ENCODE data around the gene ABAT. TPM values are rescaled to one million over a fixed set of nuclear protein-coding genes. Genes with fewer than 3 reads are reported as not detected.

The ABAT gene
- total RNA-seq, 4 donors from 2014 or later, result 0.55 to 1.9 (median 0.92) TPM

DNA sequence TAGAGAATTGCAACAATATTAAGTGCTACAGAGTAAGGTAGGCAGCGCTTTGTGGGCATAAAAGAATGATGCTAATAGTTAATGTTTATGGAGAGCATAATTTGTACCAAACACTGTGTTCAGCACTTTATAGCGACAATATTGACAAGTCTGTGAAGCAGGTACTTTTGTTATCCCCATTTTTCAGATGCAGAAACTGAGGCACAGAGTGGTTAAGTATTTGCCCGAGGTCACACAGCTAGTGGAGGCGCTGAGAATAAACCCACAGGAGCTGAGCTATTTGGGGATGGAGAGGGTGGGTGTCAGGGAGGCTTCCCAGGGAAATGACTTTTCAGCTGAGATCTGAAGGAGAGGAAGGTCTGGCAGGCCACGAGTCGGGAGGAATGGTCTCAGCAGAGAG is 83.6 kb downstream of the ABAT start:
- TF ChIP-seq POLR2A (IDR thresholded peaks at IDR 0.05), result no peak
- TF ChIP-seq, protein P1, sequence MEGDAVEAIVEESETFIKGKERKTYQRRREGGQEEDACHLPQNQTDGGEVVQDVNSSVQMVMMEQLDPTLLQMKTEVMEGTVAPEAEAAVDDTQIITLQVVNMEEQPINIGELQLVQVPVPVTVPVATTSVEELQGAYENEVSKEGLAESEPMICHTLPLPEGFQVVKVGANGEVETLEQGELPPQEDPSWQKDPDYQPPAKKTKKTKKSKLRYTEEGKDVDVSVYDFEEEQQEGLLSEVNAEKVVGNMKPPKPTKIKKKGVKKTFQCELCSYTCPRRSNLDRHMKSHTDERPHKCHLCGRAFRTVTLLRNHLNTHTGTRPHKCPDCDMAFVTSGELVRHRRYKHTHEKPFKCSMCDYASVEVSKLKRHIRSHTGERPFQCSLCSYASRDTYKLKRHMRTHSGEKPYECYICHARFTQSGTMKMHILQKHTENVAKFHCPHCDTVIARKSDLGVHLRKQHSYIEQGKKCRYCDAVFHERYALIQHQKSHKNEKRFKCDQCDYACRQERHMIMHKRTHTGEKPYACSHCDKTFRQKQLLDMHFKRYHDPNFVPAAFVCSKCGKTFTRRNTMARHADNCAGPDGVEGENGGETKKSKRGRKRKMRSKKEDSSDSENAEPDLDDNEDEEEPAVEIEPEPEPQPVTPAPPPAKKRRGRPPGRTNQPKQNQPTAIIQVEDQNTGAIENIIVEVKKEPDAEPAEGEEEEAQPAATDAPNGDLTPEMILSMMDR (IDR thresholded peaks at IDR 0.05 in 4 of 5, conservative IDR thresholded peaks at IDR 0.05 in 1 of 5), result no peak
- Histone ChIP-seq H3K4me1 (no peaks in the 10 kb centered on the region), H3K27me3 (no peaks in the 10 kb centered on the region), H3K9me3 (no peaks in the 10 kb centered on the region), H3K36me3 (no peaks in the 10 kb centered on the region), H3K27ac (no peak overlapping the region), H3K4me3 (no peak overlapping the region)
- in situ Hi-C loops (cut with MboI; ENCODE audit: low sequenced_read_pairs in 4 of 4), result no loop called here
- intact Hi-C loops (cut with DNase I; ENCODE audit: low total_unique reads), result no loop called here
- DNase-seq (no peak), ATAC-seq (no peak)

DNA sequence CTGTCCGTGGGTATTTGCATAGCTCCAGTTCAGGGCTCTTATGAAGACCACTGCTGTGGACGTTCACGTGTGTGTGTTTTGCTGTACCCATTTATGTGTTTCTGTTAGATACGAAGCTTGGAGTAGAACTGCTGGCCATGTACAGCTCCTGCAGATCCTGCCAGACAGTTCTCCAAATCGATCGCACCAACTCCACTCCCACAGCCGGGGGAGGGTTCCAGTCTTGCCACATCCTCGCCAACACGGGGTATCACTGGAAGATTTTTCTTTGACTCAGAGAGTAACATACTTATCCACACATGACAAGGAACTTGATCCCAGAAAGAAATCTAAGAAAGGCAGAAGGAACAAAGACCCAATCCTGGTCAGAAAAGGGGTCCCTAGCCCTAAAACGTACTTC is 85.6 kb downstream of the ABAT start:
- intact Hi-C loops (cut with DNase I; ENCODE audit: low total_unique reads), result no loop called here

DNA sequence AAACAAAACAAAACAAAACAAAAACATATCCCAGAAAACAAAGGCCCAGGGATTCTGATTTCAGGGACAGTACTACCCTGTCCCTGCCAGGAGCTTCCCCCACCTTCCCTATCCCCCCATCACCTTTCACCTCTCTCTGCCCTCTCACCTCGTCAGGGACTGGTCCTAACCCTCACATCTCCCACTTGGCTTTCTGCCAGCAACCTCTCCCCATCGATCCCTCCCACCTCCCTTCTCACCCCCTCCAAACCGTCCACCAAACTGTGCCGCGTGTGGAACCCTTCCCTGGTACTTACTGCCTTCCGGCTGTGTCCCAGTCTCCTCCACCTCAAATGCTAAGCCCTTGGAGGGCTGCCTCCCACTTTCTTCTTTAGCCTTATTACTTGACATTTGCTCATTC is 86.7 kb downstream of the ABAT start:
- no peak overlapping the region for H3K4me3 ChIP-seq
- no peak for DNase-seq
- H3K9me3 ChIP-seq, result no peaks in the 10 kb centered on the region
- ATAC-seq, result no peak
- in situ Hi-C loops (cut with MboI; ENCODE audit: low sequenced_read_pairs in 4 of 4) (no loop called here), intact Hi-C loops (cut with DNase I; ENCODE audit: low total_unique reads) (no loop called here)
- H3K36me3 ChIP-seq, result no peaks in the 10 kb centered on the region
- H3K27me3 ChIP-seq, result no peaks in the 10 kb centered on the region
- no peak overlapping the region for H3K27ac ChIP-seq
- TF ChIP-seq, protein P1 (IDR thresholded peaks at IDR 0.05 in 4 of 5, conservative IDR thresholded peaks at IDR 0.05 in 1 of 5), result no peak
- no peak for TF ChIP-seq POLR2A (IDR thresholded peaks at IDR 0.05)
- H3K4me1 ChIP-seq, result no peaks in the 10 kb centered on the region

More for the DNA sequence above, 85.6 kb downstream of the ABAT start:
- no peak overlapping the region for H3K4me3 ChIP-seq
- ATAC-seq (no peak), DNase-seq (no peak)
- TF ChIP-seq, protein P1 (IDR thresholded peaks at IDR 0.05 in 4 of 5, conservative IDR thresholded peaks at IDR 0.05 in 1 of 5), result no peak
- no peaks in the 10 kb centered on the region for H3K4me1 ChIP-seq
- H3K36me3 ChIP-seq, result no peaks in the 10 kb centered on the region
- no peaks in the 10 kb centered on the region for H3K9me3 ChIP-seq
- no peaks in the 10 kb centered on the region for H3K27me3 ChIP-seq
- H3K27ac ChIP-seq, result no peak overlapping the region
- in situ Hi-C loops (cut with MboI; ENCODE audit: low sequenced_read_pairs in 4 of 4), result no loop called here

DNA sequence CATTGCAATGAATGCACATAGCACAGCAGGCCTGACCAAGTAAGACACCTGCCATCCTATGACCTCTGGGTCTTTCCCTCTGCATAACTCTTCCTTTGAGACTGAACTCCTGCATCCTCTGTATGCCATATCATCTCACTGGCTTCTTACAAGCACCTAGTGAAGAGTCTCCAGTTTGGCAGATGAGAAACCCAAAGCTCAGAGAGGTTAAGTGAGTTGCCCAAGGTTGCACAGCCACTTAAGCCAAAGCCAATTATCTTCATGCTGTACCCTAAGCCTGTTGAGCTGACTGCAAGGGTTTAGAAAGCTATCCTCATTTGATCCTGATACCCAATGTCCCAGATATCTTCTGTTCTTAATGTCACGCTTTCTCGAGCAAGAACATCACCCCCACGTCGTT is 87.8 kb downstream of the ABAT start:
- ATAC-seq (no peak), DNase-seq (no peak)
- intact Hi-C loops (cut with DNase I; ENCODE audit: low total_unique reads), result no loop called here
- TF ChIP-seq, protein P1 (IDR thresholded peaks at IDR 0.05 in 4 of 5, conservative IDR thresholded peaks at IDR 0.05 in 1 of 5), result no peak
- no peak for TF ChIP-seq POLR2A (IDR thresholded peaks at IDR 0.05)
- H3K27me3 ChIP-seq, result no peaks in the 10 kb centered on the region
- no peaks in the 10 kb centered on the region for H3K4me1 ChIP-seq
- no peaks in the 10 kb centered on the region for H3K9me3 ChIP-seq
- no peak overlapping the region for H3K4me3 ChIP-seq
- H3K27ac ChIP-seq, result no peak overlapping the region
- in situ Hi-C loops (cut with MboI; ENCODE audit: low sequenced_read_pairs in 4 of 4), result no loop called here
- no peaks in the 10 kb centered on the region for H3K36me3 ChIP-seq

DNA sequence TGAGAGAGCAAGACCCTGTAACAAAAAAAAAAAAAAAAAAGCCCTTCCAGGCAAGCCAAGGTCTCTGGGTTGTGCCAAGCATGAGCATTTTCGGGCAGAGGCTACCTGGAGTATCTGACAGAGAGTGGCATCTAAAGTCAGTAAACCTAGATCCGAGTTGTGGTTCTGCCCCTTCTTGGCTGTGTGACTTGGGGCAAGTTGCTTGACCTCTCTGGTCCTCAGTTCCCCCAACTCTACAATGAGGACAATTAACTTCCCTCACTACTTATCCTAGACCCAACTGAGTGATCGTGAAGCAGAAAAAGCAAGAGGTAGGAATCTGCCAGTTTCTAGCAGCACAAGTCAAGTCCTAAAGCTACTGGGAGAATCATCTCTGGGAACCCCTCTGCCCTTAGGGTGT is 88.7 kb downstream of the ABAT start:
- DNase-seq (no peak), ATAC-seq (no peak)
- TF ChIP-seq, protein P1 (IDR thresholded peaks at IDR 0.05 in 4 of 5, conservative IDR thresholded peaks at IDR 0.05 in 1 of 5), result no peak
- no peak for TF ChIP-seq POLR2A (IDR thresholded peaks at IDR 0.05)
- H3K27ac ChIP-seq, result no peak overlapping the region
- no peak overlapping the region for H3K4me3 ChIP-seq
- H3K4me1 ChIP-seq, result no peaks in the 10 kb centered on the region
- no peaks in the 10 kb centered on the region for H3K27me3 ChIP-seq
- in situ Hi-C loops (cut with MboI; ENCODE audit: low sequenced_read_pairs in 4 of 4), result no loop called here
- intact Hi-C loops (cut with DNase I; ENCODE audit: low total_unique reads), result no loop called here
- no peaks in the 10 kb centered on the region for H3K9me3 ChIP-seq
- H3K36me3 ChIP-seq, result no peaks in the 10 kb centered on the region

Data from gastrocnemius medialis (tissue), 4 donors.